ENCODE results near the gene AQP5. TPM values are rescaled to one million over a fixed set of nuclear protein-coding genes. Genes with fewer than 3 reads are reported as not detected.
A peak's percentile ranks its signal among the peaks of the same experiment; 100 is the strongest.

AQP5 gene
- total RNA-seq, 6 experiments from 2014 or later, result not detected

DNA sequence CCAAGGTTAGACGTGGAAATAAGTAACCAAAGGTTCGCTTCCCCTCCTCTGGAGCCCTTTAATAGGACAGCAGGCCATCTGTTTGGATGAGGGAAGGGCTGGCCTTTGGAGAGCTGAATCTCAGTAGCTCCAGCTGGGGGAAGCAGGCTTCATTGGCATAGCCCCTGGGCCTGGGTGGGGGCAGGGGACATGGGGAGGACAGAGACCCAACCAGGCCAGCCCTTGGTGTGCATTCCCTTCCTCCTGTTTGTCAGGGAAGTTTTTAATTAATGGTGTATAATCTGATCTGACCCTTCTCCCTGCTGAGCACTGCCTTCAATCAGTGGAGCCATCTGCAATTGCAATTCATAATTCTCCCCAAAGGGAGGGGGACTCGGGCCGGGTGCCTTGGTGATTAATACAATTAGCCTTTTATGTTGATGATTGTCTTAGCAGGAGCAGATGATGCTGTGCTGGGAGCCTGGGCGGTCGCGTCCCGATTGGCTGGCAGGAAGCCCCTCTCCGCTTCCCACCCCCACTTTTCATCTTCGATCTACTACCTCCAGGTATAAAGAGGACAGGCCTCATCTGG, 17.4 kb downstream of the AQP5 start:
- Histone ChIP-seq H3K4me1 (peaks cover 0 to 12% (median 0%) of the 10 kb centered on the region in 4 donors), H3K4me3 (no peak overlapping the region), H3K27me3 (no peaks in the 10 kb centered on the region), H3K9me3 (no peaks in the 10 kb centered on the region), H3K36me3 (no peaks in the 10 kb centered on the region), H3K27ac (no peak overlapping the region)
- DNase-seq (no peak), ATAC-seq (no peak)
- WGBS (ENCODE audit: insufficient coverage, low coverage, low lambda C conversion rate, missing lambda C conversion rate), result 95% methylated on average over 6 of the region's 10 CpGs
- intact Hi-C loops (cut with DNase I), result no loop called here
- TF ChIP-seq, protein P1, sequence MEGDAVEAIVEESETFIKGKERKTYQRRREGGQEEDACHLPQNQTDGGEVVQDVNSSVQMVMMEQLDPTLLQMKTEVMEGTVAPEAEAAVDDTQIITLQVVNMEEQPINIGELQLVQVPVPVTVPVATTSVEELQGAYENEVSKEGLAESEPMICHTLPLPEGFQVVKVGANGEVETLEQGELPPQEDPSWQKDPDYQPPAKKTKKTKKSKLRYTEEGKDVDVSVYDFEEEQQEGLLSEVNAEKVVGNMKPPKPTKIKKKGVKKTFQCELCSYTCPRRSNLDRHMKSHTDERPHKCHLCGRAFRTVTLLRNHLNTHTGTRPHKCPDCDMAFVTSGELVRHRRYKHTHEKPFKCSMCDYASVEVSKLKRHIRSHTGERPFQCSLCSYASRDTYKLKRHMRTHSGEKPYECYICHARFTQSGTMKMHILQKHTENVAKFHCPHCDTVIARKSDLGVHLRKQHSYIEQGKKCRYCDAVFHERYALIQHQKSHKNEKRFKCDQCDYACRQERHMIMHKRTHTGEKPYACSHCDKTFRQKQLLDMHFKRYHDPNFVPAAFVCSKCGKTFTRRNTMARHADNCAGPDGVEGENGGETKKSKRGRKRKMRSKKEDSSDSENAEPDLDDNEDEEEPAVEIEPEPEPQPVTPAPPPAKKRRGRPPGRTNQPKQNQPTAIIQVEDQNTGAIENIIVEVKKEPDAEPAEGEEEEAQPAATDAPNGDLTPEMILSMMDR (IDR thresholded peaks at IDR 0.05), result no peak
- no peak for TF ChIP-seq POLR2A (IDR thresholded peaks at IDR 0.05)

DNA sequence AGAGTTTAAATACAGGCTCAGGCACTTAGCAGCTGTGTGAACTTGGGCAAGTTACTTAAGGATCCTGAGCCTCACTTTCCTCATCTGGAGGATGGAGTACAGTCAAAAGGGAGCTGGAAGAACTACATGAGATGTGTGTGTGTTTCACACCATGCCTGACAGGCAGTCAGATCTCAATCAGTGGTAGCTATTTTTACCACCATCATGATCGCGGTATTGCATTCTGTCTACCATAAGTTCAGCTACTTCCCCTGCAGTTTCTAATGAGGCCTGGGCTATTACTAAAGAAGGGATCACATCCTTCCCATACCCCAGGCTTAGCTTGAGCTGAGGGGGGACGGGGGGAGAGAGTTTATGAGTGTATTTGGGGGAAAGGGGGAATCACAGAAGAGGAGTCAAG, 18.1 kb downstream of the AQP5 start:
- Histone ChIP-seq H3K27me3 (no peaks in the 10 kb centered on the region), H3K9me3 (no peaks in the 10 kb centered on the region), H3K4me1 (peaks cover 0 to 12% (median 0%) of the 10 kb centered on the region in 4 donors), H3K4me3 (no peak overlapping the region), H3K36me3 (no peaks in the 10 kb centered on the region), H3K27ac (no peak overlapping the region)
- 85% methylated on average over 3 of the region's 3 CpGs for WGBS (ENCODE audit: insufficient coverage, low coverage, low lambda C conversion rate, missing lambda C conversion rate)
- DNase-seq (no peak), ATAC-seq (no peak)
- intact Hi-C loops (cut with DNase I), result no loop called here
- TF ChIP-seq POLR2A (IDR thresholded peaks at IDR 0.05), result no peak
- TF ChIP-seq, protein P1 (IDR thresholded peaks at IDR 0.05), result no peak

- intact Hi-C loops (cut with DNase I), result no loop called here
- Histone ChIP-seq H3K27ac (peak overlapping the region in 1 of 3 donors; percentile 18), H3K27me3 (no peaks in the 10 kb centered on the region), H3K9me3 (no peaks in the 10 kb centered on the region), H3K4me3 (no peak overlapping the region), H3K4me1 (peaks cover 0 to 12% (median 0%) of the 10 kb centered on the region in 4 donors), H3K36me3 (no peaks in the 10 kb centered on the region)
- DNase-seq (no peak), ATAC-seq (peak in 2 of 4 donors; percentile 50)
- 88% methylated on average over 10 of the region's 10 CpGs for WGBS (ENCODE audit: insufficient coverage, low coverage, low lambda C conversion rate, missing lambda C conversion rate)
- TF ChIP-seq, protein P1 (IDR thresholded peaks at IDR 0.05), result no peak
- no peak for TF ChIP-seq POLR2A (IDR thresholded peaks at IDR 0.05)
Observed at GRCh38 chr12:49980501-49981349, 19.1 kb downstream of the AQP5 start.

- no peak overlapping the region for H3K4me3 ChIP-seq
- WGBS (ENCODE audit: insufficient coverage, low coverage, low lambda C conversion rate, missing lambda C conversion rate), result 84% methylated on average over 3 of the region's 7 CpGs
- H3K27me3 ChIP-seq, result no peaks in the 10 kb centered on the region
- TF ChIP-seq POLR2A (IDR thresholded peaks at IDR 0.05), result no peak
- TF ChIP-seq, protein P1 (IDR thresholded peaks at IDR 0.05), result no peak
- intact Hi-C loops (cut with DNase I), result no loop called here
- H3K36me3 ChIP-seq, result no peaks in the 10 kb centered on the region
- ATAC-seq (no peak), DNase-seq (no peak)
- no peak overlapping the region for H3K27ac ChIP-seq
- no peaks in the 10 kb centered on the region for H3K9me3 ChIP-seq
- H3K4me1 ChIP-seq, result peaks cover 0 to 18% (median 0%) of the 10 kb centered on the region in 4 donors
Observed at GRCh38 chr12:49982246-49983087, 20.8 kb downstream of the AQP5 start.
